Mucosa of gallbladder (tissue), 1 donor: ENCODE results near the gene JMJD4. TPM values are rescaled to one million over a fixed set of nuclear protein-coding genes. Genes with fewer than 3 reads are reported as not detected.
"Not testable (repeated sequence)": the region's sequence is repeated elsewhere in the genome, so short reads cannot be mapped to it uniquely, and the experiment has no call there.

ENCODE experiments used
- DNase-seq: peaks from one replicate; pipeline ENCODE4 v3.0.0-alpha.2; 2020; ENCODE audit warnings: low spot score
- total RNA-seq: library from RNA; stranded (reverse); gene quantifications from one replicate; pipeline ENCODE4 v1.2.1, GENCODE V29; 2021
- donor health status: DM: no; HTN: no; CAD: no.

The JMJD4 gene
- total RNA-seq, 1 donor from 2014 or later, result 14.1 TPM

GRCh38 chr1:227733309-227733705 is 1.8 kb downstream of the JMJD4 start:
- no peak for DNase-seq

GRCh38 chr1:227732586-227733308 is 2.4 kb downstream of the JMJD4 start:
- no peak for DNase-seq

GRCh38 chr1:227731696-227732585 is 3.2 kb downstream of the JMJD4 start:
- DNase-seq, result no peak

DNA sequence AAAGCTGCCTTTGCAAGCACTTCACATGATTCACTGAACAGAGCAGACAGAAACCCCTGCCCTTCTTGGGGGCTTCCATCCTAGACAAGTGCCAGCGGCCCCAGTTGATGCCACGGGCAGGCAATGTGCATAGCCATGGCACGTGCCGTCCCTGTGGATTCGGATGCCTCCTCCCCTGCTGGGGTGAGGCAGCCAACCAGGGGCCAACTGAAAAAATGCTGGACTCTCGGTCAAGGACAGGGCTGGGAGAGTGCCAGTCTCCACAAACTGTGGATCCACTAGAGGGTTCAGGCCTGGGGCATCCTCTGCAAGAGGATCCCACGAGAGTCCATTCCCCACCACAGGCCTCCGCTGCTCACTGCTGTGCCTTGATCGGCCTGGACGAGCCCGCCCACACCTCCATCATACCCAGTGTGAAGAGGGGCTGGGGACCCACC is 3.8 kb downstream of the JMJD4 start:
- DNase-seq, result no peak

- DNase-seq, result no peak
Observed at GRCh38 chr1:227730630-227731151, 4.4 kb downstream of the JMJD4 start.

DNA sequence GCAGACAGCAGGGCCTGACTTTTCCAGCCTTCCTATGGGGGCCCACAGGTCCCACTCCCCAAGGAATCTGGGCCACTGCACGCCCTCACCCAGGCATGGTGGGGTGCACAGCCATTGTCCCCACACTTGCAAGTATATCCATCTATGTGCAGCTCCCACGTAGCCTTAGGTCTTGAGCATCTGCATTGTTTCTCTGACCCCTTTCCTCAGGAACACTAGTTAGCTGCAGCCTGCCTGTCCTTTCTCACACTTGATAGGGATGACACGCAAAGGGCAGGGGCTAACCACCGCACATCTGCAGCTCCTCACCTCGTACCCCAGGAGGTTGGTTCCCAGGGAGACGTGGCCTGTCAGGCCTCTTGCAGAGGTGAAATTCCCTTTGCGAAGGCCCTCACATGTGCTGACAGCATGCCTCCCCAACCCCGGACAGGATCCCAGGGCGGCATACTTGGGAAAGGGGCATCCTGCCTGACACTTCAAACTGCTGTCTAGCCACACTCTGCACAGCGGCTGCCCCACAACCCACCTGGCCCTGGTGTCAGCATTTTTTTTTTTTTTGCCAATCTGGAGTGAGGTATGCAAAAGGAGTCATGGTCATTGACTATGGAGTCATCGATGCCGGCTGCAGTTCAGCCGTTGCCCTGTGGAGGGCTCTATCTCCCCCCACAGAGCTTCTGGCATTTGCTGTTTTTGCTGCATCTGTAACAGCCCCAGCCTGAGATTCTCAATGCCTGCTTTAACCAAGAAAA is 5.0 kb downstream of the JMJD4 start:
- DNase-seq, result no peak

GRCh38 chr1:227729144-227729880 is 5.8 kb downstream of the JMJD4 start:
- DNase-seq, result no peak

DNA sequence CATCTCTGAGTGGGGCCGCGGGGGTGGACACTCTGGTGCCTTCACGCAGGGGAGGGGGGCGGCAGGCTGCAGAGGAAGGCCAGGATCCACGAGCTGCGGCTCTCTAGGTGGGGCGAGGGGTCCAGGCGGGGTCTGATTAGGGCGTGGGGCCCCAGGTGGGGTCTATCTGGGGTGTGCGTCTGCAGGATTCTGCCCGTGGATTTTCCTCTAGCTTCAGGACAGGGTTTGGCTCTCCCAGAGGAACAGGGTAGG is 6.3 kb downstream of the JMJD4 start:
- no peak for DNase-seq

DNA sequence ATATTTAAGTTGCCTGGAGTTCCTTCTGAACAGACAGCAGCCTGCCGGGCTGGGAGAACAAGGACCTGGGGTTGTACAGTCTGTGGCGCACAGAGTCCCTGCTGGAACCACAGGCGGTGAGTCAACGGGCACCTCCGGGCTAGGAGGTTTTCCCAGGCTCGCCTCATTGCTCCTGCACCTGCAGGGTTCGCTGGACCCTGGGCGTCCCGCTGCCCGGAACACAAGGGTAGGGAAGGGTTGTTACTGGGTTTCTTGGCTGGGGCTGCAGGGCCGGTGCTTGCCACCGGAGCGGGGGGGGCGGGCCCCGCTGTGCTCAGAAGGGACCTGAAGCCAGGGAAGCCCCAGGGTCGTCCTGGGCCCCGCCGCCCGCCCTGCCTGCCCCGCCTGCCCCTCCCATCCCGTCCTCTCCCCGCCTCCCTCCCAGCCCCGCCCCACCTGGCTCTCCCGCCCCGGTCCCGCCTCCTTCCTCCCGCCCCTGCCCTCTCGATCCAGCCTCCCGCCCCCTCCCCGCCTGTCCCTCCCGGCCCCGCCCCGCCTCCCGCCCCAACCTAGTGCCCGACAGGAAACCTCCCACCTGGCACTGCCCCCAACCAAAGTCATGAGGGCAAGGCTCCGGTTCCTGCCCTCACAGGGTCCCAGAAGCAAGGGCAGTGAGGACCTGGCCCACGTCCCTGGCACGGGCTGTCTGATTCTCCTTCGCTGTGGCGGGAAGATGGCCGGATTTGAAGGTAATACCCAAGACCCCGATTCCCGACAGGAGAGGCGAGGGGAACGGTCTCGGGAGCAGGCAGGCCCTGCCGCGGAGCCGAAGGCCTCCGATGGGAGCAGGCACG is 6.8 kb downstream of the JMJD4 start:
- DNase-seq, result peak; percentile 66

- DNase-seq, result no peak
Observed at GRCh38 chr1:227726924-227727599, 8.0 kb downstream of the JMJD4 start.

GRCh38 chr1:227726318-227726717 is 8.8 kb downstream of the JMJD4 start:
- DNase-seq, result no peak

- no peak for DNase-seq
Observed at GRCh38 chr1:227725046-227725445, 10.1 kb downstream of the JMJD4 start.

GRCh38 chr1:227723474-227723873 is 11.6 kb downstream of the JMJD4 start:
- no peak for DNase-seq

- DNase-seq, result no peak
Observed at GRCh38 chr1:227718932-227719331, 16.2 kb downstream of the JMJD4 start.

DNA sequence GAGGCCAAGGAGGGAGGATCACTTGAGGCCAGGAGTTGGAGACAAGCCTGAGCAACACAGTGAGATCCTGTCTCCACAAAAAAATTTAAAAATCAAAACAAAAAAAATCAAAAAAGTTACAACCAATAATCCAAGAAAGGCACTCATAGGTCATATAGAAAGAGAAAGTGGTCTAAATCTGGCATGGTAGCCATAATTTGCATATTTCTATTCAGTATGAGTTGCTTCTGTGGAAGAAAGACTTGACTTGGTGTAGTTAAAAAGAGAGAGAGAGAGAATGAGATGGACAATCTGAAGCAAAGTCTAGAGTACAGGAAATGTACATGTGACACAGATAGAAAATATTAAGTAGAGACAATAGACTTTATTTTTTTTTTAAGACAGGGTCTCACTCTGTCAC is 22.5 kb downstream of the JMJD4 start:
- DNase-seq, result no peak

DNA sequence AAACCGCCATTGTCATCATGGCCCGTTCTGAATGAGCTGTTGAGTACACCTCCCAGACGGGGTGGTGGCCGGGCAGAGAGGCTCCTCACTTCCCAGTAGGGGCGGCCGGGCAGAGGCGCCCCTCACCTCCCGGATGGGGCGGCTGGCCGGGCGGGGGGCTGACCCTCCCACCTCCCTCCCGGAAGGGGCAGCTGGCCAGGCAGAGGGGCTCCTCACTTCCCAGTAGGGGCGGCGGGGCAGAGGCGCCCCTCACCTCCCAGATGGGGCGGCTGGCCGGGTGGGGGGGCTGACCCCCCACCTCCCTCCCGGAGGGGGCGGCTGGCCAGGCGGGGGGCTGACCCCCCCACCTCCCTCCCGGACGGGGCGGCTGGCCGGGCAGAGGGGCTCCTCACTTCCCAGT is 24.6 kb downstream of the JMJD4 start:
- DNase-seq, result not testable (repeated sequence)

- no peak for DNase-seq
Observed at GRCh38 chr1:227709451-227709850, 25.7 kb downstream of the JMJD4 start.

- DNase-seq, result no peak
Observed at GRCh38 chr1:227707846-227708245, 27.3 kb downstream of the JMJD4 start.

DNA sequence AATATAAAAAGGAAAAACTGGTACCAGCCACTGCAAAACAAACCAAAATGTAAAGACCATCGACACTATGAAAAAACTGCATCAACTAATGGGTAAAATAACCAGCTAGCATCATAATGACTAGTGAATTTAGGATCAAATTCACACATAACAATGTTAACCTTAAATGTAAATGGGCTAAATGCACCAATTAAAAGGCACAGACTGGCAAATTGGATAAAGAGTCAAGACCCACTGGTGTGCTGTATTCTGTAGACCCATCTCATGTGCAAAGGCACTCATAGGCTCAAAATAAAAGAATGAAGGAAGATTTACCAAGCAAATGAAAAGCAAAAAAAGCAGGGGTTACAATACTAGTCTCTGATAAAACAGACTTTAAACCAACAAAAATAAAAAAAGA is 33.5 kb downstream of the JMJD4 start:
- DNase-seq, result not testable (repeated sequence)

DNA sequence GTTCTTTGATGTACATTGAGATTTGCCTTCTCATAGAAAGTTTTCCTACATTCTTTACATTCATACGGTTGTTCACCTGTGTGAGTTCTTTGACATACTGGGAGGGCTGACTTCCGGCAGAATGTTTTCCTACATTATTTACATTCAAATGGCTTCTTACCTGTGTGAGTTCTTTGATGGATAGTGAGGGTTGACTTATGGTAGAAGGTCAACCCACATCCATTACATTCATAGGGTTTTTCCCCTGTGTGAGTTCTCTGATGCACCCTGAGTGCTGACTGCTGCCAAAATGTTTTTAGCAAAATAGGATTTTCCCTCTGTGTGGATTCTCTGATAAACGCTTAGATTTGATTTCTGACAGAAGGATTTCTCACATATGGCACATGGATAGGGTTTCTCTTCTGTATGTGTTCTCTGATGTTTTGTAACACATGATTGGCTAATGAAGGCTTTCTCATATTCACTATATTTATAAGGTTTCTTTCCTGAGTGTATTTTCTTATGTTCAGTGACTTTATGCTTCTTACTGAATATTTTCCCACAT is 37.7 kb downstream of the JMJD4 start:
- DNase-seq, result no peak
